ENCODE measurements around the gene CHST14.

- TF ChIP-seq CTCF (IDR thresholded peaks at IDR 0.05; ENCODE audit: low read depth, low read length, poor library complexity, severe bottlenecking) (no peak), EZH2phosphoT487 (IDR thresholded peaks at IDR 0.05; ENCODE audit: borderline replicate concordance, low read length) (no peak)
Observed at GRCh38 chr15:40510201-40510600, 39.4 kb downstream of the CHST14 start.

Data from DOHH2 (cell line).